Trophoblast cell (in vitro differentiated cells and primary cell): ENCODE results near the gene CCDC157.
A peak's percentile ranks its signal among the peaks of the same experiment; 100 is the strongest.

ENCODE experiments used
- DNase-seq, 2 donors: peaks; one replicate each; pipeline ENCODE4 v3.0.0-alpha.2; 2016
- H2AFZ ChIP-seq: 2 replicates; pipeline ENCODE4 v1.6.1; 2013; ENCODE audit warnings: low read length, moderate library complexity, mild to moderate bottlenecking; ENCODE audit not compliant: insufficient read depth, poor library complexity
- H2AK5ac ChIP-seq: 2 replicates; pipeline ENCODE4 v1.6.1; 2013; ENCODE audit warnings: mild to moderate bottlenecking, low read length
- H2BK120ac ChIP-seq: 2 replicates; pipeline ENCODE4 v1.6.1; 2013; ENCODE audit warnings: low read length, mild to moderate bottlenecking, moderate library complexity; ENCODE audit not compliant: insufficient read depth, poor library complexity
- H2BK12ac ChIP-seq: 2 replicates; pipeline ENCODE4 v1.6.1; 2013; ENCODE audit warnings: mild to moderate bottlenecking, low read length, moderate library complexity
- H2BK5ac ChIP-seq: 2 replicates; pipeline ENCODE4 v1.6.1; 2013; ENCODE audit warnings: low read length, low read depth, moderate library complexity, mild to moderate bottlenecking; ENCODE audit not compliant: poor library complexity
- H3K14ac ChIP-seq: 2 replicates; pipeline ENCODE4 v1.6.1; 2013; ENCODE audit warnings: mild to moderate bottlenecking, low read length
- H3K18ac ChIP-seq: 2 replicates; pipeline ENCODE4 v1.6.1; 2013; ENCODE audit warnings: mild to moderate bottlenecking, low read length
- H3K23ac ChIP-seq: 2 replicates; pipeline ENCODE4 v1.6.1; 2013; ENCODE audit warnings: low read length
- H3K27ac ChIP-seq: 2 replicates; pipeline ENCODE4 v1.5.1; 2013; ENCODE audit warnings: low read depth, mild to moderate bottlenecking, inconsistent platforms, low read length, moderate library complexity
- H3K27me3 ChIP-seq: 2 replicates; pipeline ENCODE4 v1.6.1; 2013; ENCODE audit warnings: inconsistent platforms, mild to moderate bottlenecking, low read length, moderate library complexity; ENCODE audit not compliant: insufficient read depth
- H3K36me3 ChIP-seq, 2 experiments: 1 replicate in 1 of 2; 2 replicates in 1 of 2; pipeline ENCODE4 v1.6.1; 2013; ENCODE audit warnings: low read length in 2 of 2, mild to moderate bottlenecking in 2 of 2, moderate library complexity in 1 of 2; ENCODE audit not compliant: insufficient read depth in 2 of 2, control insufficient read depth in 1 of 2
- H3K4ac ChIP-seq: 2 replicates; pipeline ENCODE4 v1.6.1; 2013; ENCODE audit warnings: low read depth, mild to moderate bottlenecking, low read length, moderate library complexity
- H3K4me1 ChIP-seq, 2 experiments: 1 replicate in 1 of 2; 2 replicates in 1 of 2; pipeline ENCODE4 v1.6.1; 2013; ENCODE audit warnings: low read length in 2 of 2, mild to moderate bottlenecking in 2 of 2, moderate library complexity in 1 of 2; ENCODE audit not compliant: insufficient read depth in 2 of 2, control insufficient read depth in 1 of 2
- H3K4me2 ChIP-seq: 2 replicates; pipeline ENCODE4 v1.6.1; 2013; ENCODE audit warnings: inconsistent platforms, mild to moderate bottlenecking, low read length, moderate library complexity
- H3K4me3 ChIP-seq: 2 replicates; pipeline ENCODE4 v1.5.1; 2013; ENCODE audit warnings: mild to moderate bottlenecking, low read depth, low read length, inconsistent platforms
- H3K79me1 ChIP-seq: one replicate; pipeline ENCODE4 v1.6.1; 2013; ENCODE audit warnings: low read length
- H3K79me2 ChIP-seq: 2 replicates; pipeline ENCODE4 v1.6.1; 2013; ENCODE audit warnings: low read length, mild to moderate bottlenecking; ENCODE audit not compliant: control insufficient read depth, insufficient read depth, poor library complexity
- H3K9ac ChIP-seq: 2 replicates; pipeline ENCODE4 v1.6.1; 2013; ENCODE audit warnings: mild to moderate bottlenecking, low read length
- H3K9me3 ChIP-seq: 2 replicates; pipeline ENCODE4 v1.6.1; 2013; ENCODE audit warnings: low read depth, mild to moderate bottlenecking, control low read depth, inconsistent platforms, low read length; ENCODE audit not compliant: insufficient read depth
- H4K12ac ChIP-seq: 2 replicates; pipeline ENCODE4 v1.6.1; 2013; ENCODE audit warnings: low read depth, mild to moderate bottlenecking, low read length, moderate library complexity
- H4K8ac ChIP-seq: 2 replicates; pipeline ENCODE4 v1.6.1; 2013; ENCODE audit warnings: low read depth, mild to moderate bottlenecking, low read length, moderate library complexity
- H4K91ac ChIP-seq: one replicate; pipeline ENCODE4 v1.6.1; 2013; ENCODE audit warnings: low read depth, mild to moderate bottlenecking, low read length, moderate library complexity
- WGBS: extraction: QIAGEN DNeasy Blood & Tissue Kit; methylation state at CpG from one replicate; pipeline ENCODE4 v1.1.7; 2013; ENCODE audit warnings: missing lambda C conversion rate; ENCODE audit not compliant: insufficient read length, insufficient coverage; ENCODE audit errors: extremely low coverage; 5-methylcytosine and 5-hydroxymethylcytosine counted together

Gene CCDC157

DNA sequence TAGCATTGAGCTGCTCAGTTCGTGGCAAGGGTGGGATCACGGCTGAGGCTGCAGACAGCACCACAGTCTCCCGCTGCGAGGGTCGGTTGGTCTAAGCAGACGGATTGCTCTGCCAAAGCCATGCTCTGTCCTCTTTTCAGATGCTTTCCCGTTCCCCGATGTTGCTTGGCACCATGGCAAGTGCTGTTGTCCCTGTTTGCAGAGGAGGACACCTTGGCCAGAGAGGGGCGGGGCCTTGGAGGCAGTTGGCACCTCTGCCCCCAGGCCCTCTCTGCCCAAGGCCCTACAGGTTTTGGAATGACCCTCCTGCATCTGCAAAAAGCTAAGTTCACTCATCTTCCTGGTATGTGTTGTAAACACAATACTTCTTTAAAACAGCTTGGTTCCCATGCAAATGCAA lies 11.6 kb downstream of the CCDC157 start:
- Histone ChIP-seq H3K4ac (no peak overlapping the region), H3K9me3 (no peaks in the 10 kb centered on the region), H2AK5ac (no peak overlapping the region), H2AFZ (no peak overlapping the region), H3K23ac (no peak overlapping the region), H3K27ac (no peak overlapping the region), H2BK12ac (no peak overlapping the region), H2BK120ac (no peak overlapping the region), H4K8ac (no peak overlapping the region), H3K4me2 (no peak overlapping the region), H3K79me2 (no peaks in the 10 kb centered on the region), H3K9ac (no peak overlapping the region), H3K27me3 (no peaks in the 10 kb centered on the region), H3K4me3 (no peak overlapping the region), H3K79me1 (no peaks in the 10 kb centered on the region), H3K14ac (no peak overlapping the region), H3K18ac (no peak overlapping the region), H3K36me3 (peaks cover 5 to 7% of the 10 kb centered on the region in 2 experiments), H4K91ac (no peak overlapping the region), H4K12ac (no peak overlapping the region), H3K4me1 (peaks cover 3 to 6% of the 10 kb centered on the region in 2 experiments), H2BK5ac (no peak overlapping the region)
- WGBS: no CpG with 5 or more reads among the region's 9 CpGs
- no peak for DNase-seq

DNA sequence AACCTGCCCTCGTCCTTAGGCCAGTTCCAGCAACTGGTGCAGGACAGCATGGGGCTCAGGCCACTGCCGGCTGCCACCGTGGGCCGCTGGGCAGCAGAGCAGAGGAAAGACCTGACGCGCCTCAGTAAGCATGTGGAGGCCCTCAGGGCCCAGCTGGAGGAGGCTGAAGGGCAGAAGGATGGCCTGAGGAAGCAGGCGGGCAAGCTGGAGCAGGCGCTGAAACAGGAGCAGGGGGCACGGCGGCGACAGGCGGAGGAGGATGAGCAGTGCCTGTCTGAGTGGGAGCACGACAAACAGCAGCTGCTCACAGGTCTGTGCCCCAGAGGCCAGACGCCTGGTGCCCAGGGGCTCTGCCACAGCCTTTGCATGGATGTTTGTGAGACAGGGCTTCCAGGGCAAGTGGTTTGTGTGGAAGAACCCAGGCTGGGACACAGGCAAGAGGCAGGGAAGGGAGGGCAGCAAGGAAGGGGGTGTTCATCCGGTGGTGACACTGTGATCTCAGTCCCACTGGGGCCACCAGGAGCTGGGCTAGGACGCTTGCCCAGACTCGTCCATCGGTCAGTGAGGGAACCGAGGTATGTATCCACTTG lies 13.9 kb downstream of the CCDC157 start:
- Histone ChIP-seq H2AK5ac (no peak overlapping the region), H3K79me1 (no peaks in the 10 kb centered on the region), H4K8ac (no peak overlapping the region), H2BK120ac (no peak overlapping the region), H3K9me3 (no peaks in the 10 kb centered on the region), H3K9ac (no peak overlapping the region), H3K27ac (no peak overlapping the region), H2AFZ (no peak overlapping the region), H3K18ac (no peak overlapping the region), H3K4me3 (no peak overlapping the region), H2BK5ac (no peak overlapping the region), H3K14ac (no peak overlapping the region), H3K23ac (no peak overlapping the region), H3K4me1 (peaks cover 3 to 6% of the 10 kb centered on the region in 2 experiments), H3K36me3 (peaks cover 6 to 8% of the 10 kb centered on the region in 2 experiments), H3K4me2 (no peak overlapping the region), H3K27me3 (no peaks in the 10 kb centered on the region), H3K79me2 (no peaks in the 10 kb centered on the region), H2BK12ac (no peak overlapping the region), H3K4ac (no peak overlapping the region), H4K91ac (no peak overlapping the region), H4K12ac (no peak overlapping the region)
- no CpG with 5 or more reads among the region's 19 CpGs for WGBS
- DNase-seq: peak in 1 of 2 donors; percentile 20

DNA sequence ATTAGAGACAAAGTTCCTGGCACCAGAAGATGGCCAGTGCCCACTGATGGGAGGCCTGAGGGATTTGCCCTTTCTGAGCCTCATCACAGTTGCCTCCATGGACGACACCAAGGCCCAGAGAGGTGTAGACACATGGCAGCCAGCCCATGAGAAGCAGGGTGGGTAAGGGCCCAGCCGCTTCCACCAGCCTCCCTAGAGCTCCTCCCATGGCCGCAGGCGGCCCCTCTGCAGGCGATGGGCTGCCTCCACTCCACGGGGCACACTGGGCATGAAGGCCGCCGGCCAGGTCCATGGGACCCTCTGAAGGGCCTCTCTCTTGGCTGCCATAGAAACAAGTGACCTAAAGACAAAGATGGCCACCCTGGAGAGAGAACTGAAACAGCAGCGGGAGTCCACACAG lies 14.5 kb downstream of the CCDC157 start:
- no peak overlapping the region for H4K12ac ChIP-seq
- no peak overlapping the region for H2BK120ac ChIP-seq
- H3K4me3 ChIP-seq: no peak overlapping the region
- H3K27ac ChIP-seq: no peak overlapping the region
- no peak overlapping the region for H4K91ac ChIP-seq
- no peak overlapping the region for H3K4me2 ChIP-seq
- H3K23ac ChIP-seq: no peak overlapping the region
- H3K36me3 ChIP-seq: peaks cover 2 to 4% of the 10 kb centered on the region in 2 experiments
- no peak overlapping the region for H2BK12ac ChIP-seq
- WGBS: no CpG with 5 or more reads among the region's 9 CpGs
- no peak overlapping the region for H3K4ac ChIP-seq
- H3K9me3 ChIP-seq: no peaks in the 10 kb centered on the region
- no peaks in the 10 kb centered on the region for H3K27me3 ChIP-seq
- no peak overlapping the region for H4K8ac ChIP-seq
- H3K9ac ChIP-seq: no peak overlapping the region
- H2AFZ ChIP-seq: no peak overlapping the region
- H3K14ac ChIP-seq: no peak overlapping the region
- no peak overlapping the region for H2BK5ac ChIP-seq
- no peak overlapping the region for H2AK5ac ChIP-seq
- no peaks in the 10 kb centered on the region for H3K79me1 ChIP-seq
- H3K18ac ChIP-seq: no peak overlapping the region
- H3K79me2 ChIP-seq: no peaks in the 10 kb centered on the region
- peaks cover 3 to 6% of the 10 kb centered on the region in 2 experiments for H3K4me1 ChIP-seq
- DNase-seq: no peak

DNA sequence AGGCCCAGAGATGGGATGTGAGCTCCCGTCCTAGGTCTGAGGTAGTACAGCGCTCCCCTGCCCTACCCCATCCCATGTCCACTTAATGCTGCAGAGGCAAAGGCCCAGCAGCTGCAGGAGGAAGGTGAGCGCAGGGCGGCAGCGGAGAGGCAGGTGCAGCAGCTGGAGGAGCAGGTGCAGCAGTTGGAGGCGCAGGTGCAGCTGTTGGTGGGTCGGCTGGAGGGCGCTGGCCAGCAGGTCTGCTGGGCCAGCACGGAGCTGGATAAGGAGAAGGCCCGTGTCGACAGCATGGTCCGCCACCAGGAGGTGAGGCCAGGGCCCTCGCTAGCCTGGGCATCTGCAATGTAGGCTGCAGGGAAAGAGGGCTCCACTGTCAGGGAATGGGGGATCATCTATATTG lies 15.2 kb downstream of the CCDC157 start:
- Histone ChIP-seq H3K14ac (no peak overlapping the region), H3K27ac (no peak overlapping the region), H4K8ac (no peak overlapping the region), H4K91ac (no peak overlapping the region), H2BK5ac (no peak overlapping the region), H3K79me2 (no peaks in the 10 kb centered on the region), H3K79me1 (no peaks in the 10 kb centered on the region), H3K36me3 (peaks cover 7 to 8% of the 10 kb centered on the region in 2 experiments), H2BK120ac (no peak overlapping the region), H3K9ac (no peak overlapping the region), H3K4ac (no peak overlapping the region), H3K9me3 (no peaks in the 10 kb centered on the region), H2AFZ (no peak overlapping the region), H2BK12ac (no peak overlapping the region), H4K12ac (no peak overlapping the region), H3K4me3 (no peak overlapping the region), H3K4me2 (no peak overlapping the region), H2AK5ac (no peak overlapping the region), H3K23ac (no peak overlapping the region), H3K4me1 (peaks cover 3 to 6% of the 10 kb centered on the region in 2 experiments), H3K27me3 (no peaks in the 10 kb centered on the region), H3K18ac (no peak overlapping the region)
- no peak for DNase-seq
- no CpG with 5 or more reads among the region's 13 CpGs for WGBS
